Karpas-422 (cell line): ENCODE measurements around the gene ANKFN1. TPM values are rescaled to one million over a fixed set of nuclear protein-coding genes. Genes with fewer than 3 reads are reported as not detected.

Experiments used
- DNase-seq: peaks from one replicate; pipeline ENCODE4 v3.0.0-alpha.2; 2015
- H2AFZ ChIP-seq: fragments of 200-600 bp; sonication (generic); 2 replicates; pipeline ENCODE4 v1.6.1; 2014; ENCODE audit warnings: antibody characterized with exemption, low read length, mixed read lengths
- H3K27ac ChIP-seq: fragments of 200-600 bp; sonication (generic); 2 replicates; pipeline ENCODE4 v1.5.1; 2014; ENCODE audit warnings: mild to moderate bottlenecking, low read length, moderate library complexity
- H3K27me3 ChIP-seq: fragments of 200-600 bp; sonication (generic); 2 replicates; pipeline ENCODE4 v1.6.1; 2014; ENCODE audit warnings: low read length, mixed read lengths
- H3K36me3 ChIP-seq: fragments of 200-600 bp; sonication (generic); 2 replicates; pipeline ENCODE4 v1.6.1; 2014; ENCODE audit warnings: low read length, mixed read lengths; ENCODE audit not compliant: insufficient read depth
- H3K4me1 ChIP-seq: fragments of 200-600 bp; sonication (generic); 2 replicates; pipeline ENCODE4 v1.6.1; 2014; ENCODE audit warnings: mild to moderate bottlenecking, low read length, mixed read lengths
- H3K4me2 ChIP-seq: fragments of 200-600 bp; sonication (generic); 2 replicates; pipeline ENCODE4 v1.6.1; 2014; ENCODE audit warnings: low read length, low read depth, mild to moderate bottlenecking; ENCODE audit not compliant: poor library complexity, severe bottlenecking
- H3K4me3 ChIP-seq: fragments of 200-600 bp; sonication (generic); 2 replicates; pipeline ENCODE4 v1.5.1; 2014; ENCODE audit warnings: mild to moderate bottlenecking, antibody characterized with exemption, low read length, mixed read lengths
- H3K79me2 ChIP-seq: fragments of 200-600 bp; sonication (generic); 2 replicates; pipeline ENCODE4 v1.6.1; 2014; ENCODE audit warnings: mild to moderate bottlenecking, low read length, mixed read lengths
- H3K9ac ChIP-seq: fragments of 200-600 bp; sonication (generic); 2 replicates; pipeline ENCODE4 v1.6.0; 2014; ENCODE audit warnings: low read length
- H3K9me2 ChIP-seq: fragments of 200-600 bp; sonication (generic), shearing (Covaris generic); replicated peaks from 2 replicates; pipeline ENCODE4 v1.6.0; 2014; ENCODE audit warnings: mild to moderate bottlenecking, low read length, moderate library complexity; ENCODE audit not compliant: insufficient read depth
- H3K9me3 ChIP-seq: fragments of 300-700, 200-600 bp; sonication (generic); 2 replicates; pipeline ENCODE4 v1.6.1; 2014; ENCODE audit warnings: low read length, mixed read lengths
- H4K20me1 ChIP-seq: fragments of 200-600 bp; sonication (generic); 2 replicates; pipeline ENCODE4 v1.6.1; 2014; ENCODE audit warnings: mild to moderate bottlenecking, antibody characterized with exemption, low read length, low read depth; ENCODE audit not compliant: insufficient read depth
- total RNA-seq: library from RNA; depleted of rRNA; stranded (reverse); fragments of >200 nt; shearing (Covaris generic); gene quantifications from 2 replicates; pipeline ENCODE4 v1.2.3, GENCODE V29; 2014; ENCODE audit warnings: low replicate concordance

The ANKFN1 gene
- total RNA-seq, 1 experiment from 2014 or later, result not detected

GRCh38 chr17:56222255-56222654 lies 69.0 kb downstream of the ANKFN1 start:
- no peaks in the 10 kb centered on the region for H3K79me2 ChIP-seq
- H3K27ac ChIP-seq, result no peak overlapping the region
- H3K4me1 ChIP-seq, result no peaks in the 10 kb centered on the region
- H3K36me3 ChIP-seq, result no peaks in the 10 kb centered on the region
- H2AFZ ChIP-seq, result no peak overlapping the region
- H3K4me2 ChIP-seq, result no peak overlapping the region
- H3K9ac ChIP-seq, result no peak overlapping the region
- no peaks in the 10 kb centered on the region for H3K9me3 ChIP-seq
- no peaks in the 10 kb centered on the region for H3K27me3 ChIP-seq
- no peaks in the 10 kb centered on the region for H3K9me2 ChIP-seq
- no peaks in the 10 kb centered on the region for H4K20me1 ChIP-seq
- H3K4me3 ChIP-seq, result no peak overlapping the region
- no peak for DNase-seq

- Histone ChIP-seq H3K9ac (no peak overlapping the region), H3K4me1 (no peaks in the 10 kb centered on the region), H3K36me3 (no peaks in the 10 kb centered on the region), H3K79me2 (no peaks in the 10 kb centered on the region), H2AFZ (no peak overlapping the region), H3K4me2 (no peak overlapping the region), H3K9me2 (no peaks in the 10 kb centered on the region), H3K4me3 (no peak overlapping the region), H3K27me3 (no peaks in the 10 kb centered on the region), H3K9me3 (no peaks in the 10 kb centered on the region), H3K27ac (no peak overlapping the region), H4K20me1 (no peaks in the 10 kb centered on the region)
- no peak for DNase-seq
These were observed 77.4 kb downstream of the ANKFN1 start for GRCh38 chr17:56230660-56231059.

- Histone ChIP-seq H3K27ac (no peak overlapping the region), H3K79me2 (no peaks in the 10 kb centered on the region), H3K9me3 (no peaks in the 10 kb centered on the region), H3K4me3 (no peak overlapping the region), H3K4me2 (no peak overlapping the region), H3K36me3 (no peaks in the 10 kb centered on the region), H4K20me1 (no peaks in the 10 kb centered on the region), H3K9ac (no peak overlapping the region), H3K27me3 (no peaks in the 10 kb centered on the region), H3K9me2 (no peaks in the 10 kb centered on the region), H3K4me1 (no peaks in the 10 kb centered on the region), H2AFZ (no peak overlapping the region)
- no peak for DNase-seq
These were observed 78.0 kb downstream of the ANKFN1 start for GRCh38 chr17:56231252-56231651.

DNA sequence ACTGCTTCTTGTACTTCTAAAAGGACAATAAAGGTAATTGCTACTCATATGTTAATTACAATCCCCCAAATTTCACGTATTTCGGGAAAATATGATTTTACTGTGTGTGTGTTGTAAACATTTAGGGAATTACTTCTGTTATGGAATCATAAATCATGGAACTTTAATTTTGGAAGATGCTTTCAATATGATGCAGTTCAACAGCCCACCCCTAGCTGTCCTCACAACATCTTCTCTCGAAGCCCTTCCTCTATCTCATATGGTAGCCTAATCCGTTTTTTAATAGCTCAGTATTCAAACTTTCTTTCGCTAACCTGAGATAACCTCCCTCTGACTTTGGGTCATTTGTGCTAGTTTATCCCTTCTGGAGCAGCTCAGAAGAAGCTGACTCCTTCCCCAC lies 78.4 kb downstream of the ANKFN1 start:
- Histone ChIP-seq H3K9me2 (no peaks in the 10 kb centered on the region), H4K20me1 (no peaks in the 10 kb centered on the region), H3K27me3 (no peaks in the 10 kb centered on the region), H3K9ac (no peak overlapping the region), H2AFZ (no peak overlapping the region), H3K4me3 (no peak overlapping the region), H3K79me2 (no peaks in the 10 kb centered on the region), H3K27ac (no peak overlapping the region), H3K4me1 (no peaks in the 10 kb centered on the region), H3K4me2 (no peak overlapping the region), H3K36me3 (no peaks in the 10 kb centered on the region), H3K9me3 (no peaks in the 10 kb centered on the region)
- no peak for DNase-seq

- no peak overlapping the region for H3K9ac ChIP-seq
- no peak overlapping the region for H3K4me2 ChIP-seq
- H3K4me3 ChIP-seq, result no peak overlapping the region
- no peaks in the 10 kb centered on the region for H3K9me2 ChIP-seq
- H2AFZ ChIP-seq, result no peak overlapping the region
- H3K9me3 ChIP-seq, result no peaks in the 10 kb centered on the region
- no peaks in the 10 kb centered on the region for H3K27me3 ChIP-seq
- DNase-seq, result no peak
- H4K20me1 ChIP-seq, result no peaks in the 10 kb centered on the region
- H3K79me2 ChIP-seq, result no peaks in the 10 kb centered on the region
- no peak overlapping the region for H3K27ac ChIP-seq
- H3K36me3 ChIP-seq, result no peaks in the 10 kb centered on the region
- no peaks in the 10 kb centered on the region for H3K4me1 ChIP-seq
These were observed 91.1 kb downstream of the ANKFN1 start for GRCh38 chr17:56244268-56244890.

- Histone ChIP-seq H3K4me2 (no peak overlapping the region), H3K79me2 (no peaks in the 10 kb centered on the region), H3K9me2 (no peaks in the 10 kb centered on the region), H3K27ac (no peak overlapping the region), H4K20me1 (no peaks in the 10 kb centered on the region), H3K9me3 (no peaks in the 10 kb centered on the region), H3K4me3 (no peak overlapping the region), H3K27me3 (no peaks in the 10 kb centered on the region), H3K9ac (no peak overlapping the region), H3K36me3 (no peaks in the 10 kb centered on the region), H2AFZ (no peak overlapping the region), H3K4me1 (no peaks in the 10 kb centered on the region)
- DNase-seq, result no peak
These were observed 94.5 kb downstream of the ANKFN1 start for GRCh38 chr17:56247816-56248215.

- H3K9me3 ChIP-seq, result no peaks in the 10 kb centered on the region
- H2AFZ ChIP-seq, result no peak overlapping the region
- H3K4me1 ChIP-seq, result no peaks in the 10 kb centered on the region; the same call in 1 of the 2 replicates
- no peak overlapping the region for H3K9ac ChIP-seq
- no peak overlapping the region for H3K4me2 ChIP-seq
- no peaks in the 10 kb centered on the region for H4K20me1 ChIP-seq
- H3K4me3 ChIP-seq, result no peak overlapping the region
- DNase-seq, result no peak
- no peaks in the 10 kb centered on the region for H3K27me3 ChIP-seq
- no peaks in the 10 kb centered on the region for H3K79me2 ChIP-seq
- H3K9me2 ChIP-seq, result no peaks in the 10 kb centered on the region
- no peaks in the 10 kb centered on the region for H3K36me3 ChIP-seq
- H3K27ac ChIP-seq, result no peak overlapping the region
These were observed 103.8 kb downstream of the ANKFN1 start for GRCh38 chr17:56257075-56257474.

GRCh38 chr17:56260376-56261002 lies 107.2 kb downstream of the ANKFN1 start:
- no peak overlapping the region for H3K4me3 ChIP-seq
- H3K36me3 ChIP-seq, result no peaks in the 10 kb centered on the region
- H3K9me3 ChIP-seq, result no peaks in the 10 kb centered on the region
- H3K27me3 ChIP-seq, result no peaks in the 10 kb centered on the region
- no peak overlapping the region for H2AFZ ChIP-seq
- H3K27ac ChIP-seq, result no peak overlapping the region
- H4K20me1 ChIP-seq, result no peaks in the 10 kb centered on the region
- no peak overlapping the region for H3K9ac ChIP-seq
- no peak for DNase-seq
- no peaks in the 10 kb centered on the region for H3K9me2 ChIP-seq
- H3K4me1 ChIP-seq, result no peaks in the 10 kb centered on the region; the same call in 1 of the 2 replicates
- no peak overlapping the region for H3K4me2 ChIP-seq
- H3K79me2 ChIP-seq, result no peaks in the 10 kb centered on the region
